ENCODE measurements around the gene GBE1.

GBE1 gene

GRCh38 chr3:81601707-81602305 is 159.6 kb downstream of the GBE1 start:
- no peak for DNase-seq

- DNase-seq = no peak
Measured at GRCh38 chr3:81592101-81592500, 169.3 kb downstream of the GBE1 start.

- no peak for DNase-seq
Measured at GRCh38 chr3:81585937-81586336, 175.5 kb downstream of the GBE1 start.

GRCh38 chr3:81585056-81585455 is 176.4 kb downstream of the GBE1 start:
- DNase-seq = no peak

- no peak for DNase-seq
Measured at GRCh38 chr3:81581966-81582599, 179.4 kb downstream of the GBE1 start.

GRCh38 chr3:81580355-81580754 is 181.1 kb downstream of the GBE1 start:
- no peak for DNase-seq

- DNase-seq = no peak
Measured at GRCh38 chr3:81579744-81580143, 181.7 kb downstream of the GBE1 start.

GRCh38 chr3:81572201-81572756 is 189.2 kb downstream of the GBE1 start:
- no peak for DNase-seq

GRCh38 chr3:81568378-81568777 is 193.1 kb downstream of the GBE1 start:
- DNase-seq = no peak

GRCh38 chr3:81565041-81565440 is 196.4 kb downstream of the GBE1 start:
- DNase-seq = no peak

- DNase-seq = no peak
Measured at GRCh38 chr3:81558106-81558505, 203.3 kb downstream of the GBE1 start.

- no peak for DNase-seq
Measured at GRCh38 chr3:81554801-81555200, 206.6 kb downstream of the GBE1 start.

GRCh38 chr3:81554388-81554787 is 207.1 kb downstream of the GBE1 start:
- no peak for DNase-seq

GRCh38 chr3:81550415-81550814 is 211.0 kb downstream of the GBE1 start:
- DNase-seq = no peak

GRCh38 chr3:81549831-81550230 is 211.6 kb downstream of the GBE1 start:
- DNase-seq = no peak

- no peak for DNase-seq
Measured at GRCh38 chr3:81549388-81549787, 212.1 kb downstream of the GBE1 start.

GRCh38 chr3:81545572-81545971 is 215.9 kb downstream of the GBE1 start:
- DNase-seq = no peak

- DNase-seq = no peak
Measured at GRCh38 chr3:81544385-81544784, 217.1 kb downstream of the GBE1 start.

- DNase-seq = no peak
Measured at GRCh38 chr3:81540787-81541186, 220.7 kb downstream of the GBE1 start.

GRCh38 chr3:81531846-81532245 is 229.6 kb downstream of the GBE1 start:
- no peak for DNase-seq

- no peak for DNase-seq
Measured at GRCh38 chr3:81531263-81531662, 230.2 kb downstream of the GBE1 start.

GRCh38 chr3:81530180-81530939 is 231.1 kb downstream of the GBE1 start:
- DNase-seq = no peak

GRCh38 chr3:81521855-81522254 is 239.6 kb downstream of the GBE1 start:
- no peak for DNase-seq

GRCh38 chr3:81518945-81519344 is 242.5 kb downstream of the GBE1 start:
- DNase-seq = no peak

All from NCI-H2029 (cell line).